Esophagus muscularis mucosa (tissue), 4 donors: Measurements from ENCODE around the gene KCNK16.

Source experiments
- CTCF ChIP-seq, 3 experiments: fragments of 200-600 bp in 2 of 3; fragments of 450-650 bp in 1 of 3; sonication (generic) in 2 of 3; IDR thresholded peaks; one replicate each; pipeline ENCODE4 v1.5.1; 2017 to 2019; ENCODE audit warnings: antibody characterized with exemption in 3 of 3, mild to moderate bottlenecking in 2 of 3, moderate library complexity in 1 of 3
- EP300 ChIP-seq: sonication (generic); formaldehyde crosslinking; IDR thresholded peaks from one replicate; pipeline ENCODE4 v1.6.1; 2017; ENCODE audit warnings: antibody characterized with exemption
- POLR2A ChIP-seq: fragments of 450-650 bp; IDR thresholded peaks from one replicate; pipeline ENCODE4 v1.6.1; 2017; ENCODE audit warnings: antibody characterized with exemption, moderate library complexity, mild to moderate bottlenecking, low read depth
- POLR2AphosphoS5 ChIP-seq, 2 donors: sonication (generic); formaldehyde crosslinking; IDR thresholded peaks; one replicate each; pipeline ENCODE4 v1.6.1; 2017; ENCODE audit warnings: antibody characterized with exemption in 2 of 2

GRCh38 chr6:39350723-39351505, 28.4 kb upstream of the KCNK16 start:
- TF ChIP-seq POLR2AphosphoS5 (IDR thresholded peaks at IDR 0.05) (no peak), POLR2A (no peak), CTCF (IDR thresholded peaks at IDR 0.05) (no peak), EP300 (no peak)
